Lower leg skin (tissue), 3 donors: ENCODE measurements around the gene ADAM22.

Experiments used
- CTCF ChIP-seq, 3 donors: fragments of 450-650 bp; IDR thresholded peaks; one replicate each; pipeline ENCODE4 v1.5.1; 2016; ENCODE audit warnings: antibody characterized with exemption in 3 of 3, mild to moderate bottlenecking in 3 of 3, moderate library complexity in 2 of 3
- POLR2A ChIP-seq, 2 donors: fragments of 450-650 bp; IDR thresholded peaks; one replicate each; pipeline ENCODE4 v1.6.1; 2016 to 2017; ENCODE audit warnings: antibody characterized with exemption in 2 of 2, mild to moderate bottlenecking in 1 of 2, moderate library complexity in 1 of 2

- TF ChIP-seq POLR2A (IDR thresholded peaks at IDR 0.05) (no peak), CTCF (IDR thresholded peaks at IDR 0.05) (no peak)
These were observed 250.8 kb downstream of the ADAM22 start for GRCh38 chr7:88184848-88185304.
